Motor neuron (in vitro differentiated cells): Measurements from ENCODE around the gene FAM53A. TPM values are rescaled to one million over a fixed set of nuclear protein-coding genes. Genes with fewer than 3 reads are reported as not detected.
"Not testable (repeated sequence)": the region's sequence is repeated elsewhere in the genome, so short reads cannot be mapped to it uniquely, and the experiment has no call there.

Experiments used
- ATAC-seq, 8 experiments: fragments of 200-7000 bp; cut with Tn5 transposase; replicated peaks in 6 of 8; 2 replicates each; pipeline ENCODE4 v1.8.0; 2021; ENCODE audit warnings: mild to moderate bottlenecking in 8 of 8, moderate library complexity in 8 of 8
- H3K27ac ChIP-seq, 2 donors: fragments of 250-450 bp; sonication (Bioruptor Pico); 2 replicates each; pipeline ENCODE4 v1.9.0; 2021; ENCODE audit warnings: antibody characterized with exemption in 2 of 2, mild to moderate bottlenecking in 2 of 2, moderate library complexity in 1 of 2
- H3K4me1 ChIP-seq, 2 donors: fragments of 250-450 bp; sonication (Bioruptor Pico); replicated peaks in 1 of 2; 2 replicates each; pipeline ENCODE4 v1.6.1; 2021; ENCODE audit warnings: antibody characterized with exemption in 2 of 2, mild to moderate bottlenecking in 2 of 2, moderate library complexity in 1 of 2
- H3K4me3 ChIP-seq, 5 donors: fragments of 250-450 bp; sonication (Bioruptor Pico); 2 replicates each; pipeline ENCODE4 v1.9.0; 2021; ENCODE audit warnings: antibody characterized with exemption in 5 of 5, mild to moderate bottlenecking in 5 of 5, moderate library complexity in 4 of 5
- WGBS, 10 experiments: fragments of 450-650 bp; shearing (Covaris generic); methylation state at CpG; one replicate each; pipeline ENCODE4 v1.0.0; 2022; 5-methylcytosine and 5-hydroxymethylcytosine counted together
- in situ Hi-C, 9 experiments: fragments of 400-800 bp; cut with MboI; loops; one replicate each; pipeline ENCODE4 v1.15.0; 2021; ENCODE audit warnings: low sequenced_read_pairs in 9 of 9, low pct_unique_long_range_greater_than_20kb in 2 of 9; ENCODE audit not compliant: unreplicated experiment in 9 of 9
- total RNA-seq, 8 experiments: library from RNA; unstranded; fragments of 300-600 nt; gene quantifications; 2 replicates each; pipeline versions ENCODE4 v1.2.3 to v1.2.4, GENCODE V29; 2022

The FAM53A gene
- total RNA-seq, 8 experiments from 2014 or later: 0.87 to 7.9 (median 2.1) TPM

GRCh38 chr4:1613099-1613495 is 71.0 kb downstream of the FAM53A start:
- in situ Hi-C loops: no loop called here
- no peak for ATAC-seq
- no peak overlapping the region for H3K4me3 ChIP-seq
- H3K27ac ChIP-seq: no peak overlapping the region
- H3K4me1 ChIP-seq: peaks cover 19% of the 10 kb centered on the region in 2 donors
- 70 to 100% methylated on average over 3 to 4 of the region's 9 CpGs; no CpG with 5 or more reads in 8 of the 10 experiments for WGBS, 10 experiments

- 33 to 100% (median 51%) methylated on average over 1 to 9 of the region's 29 CpGs; no CpG with 5 or more reads in 1 of the 10 experiments for WGBS, 10 experiments
- in situ Hi-C loops: no loop called here
These were observed 71.6 kb downstream of the FAM53A start for GRCh38 chr4:1612278-1613098.

GRCh38 chr4:1611501-1611870 is 72.6 kb downstream of the FAM53A start:
- ATAC-seq: no peak
- Histone ChIP-seq H3K27ac (no peak overlapping the region), H3K4me3 (no peak overlapping the region), H3K4me1 (peaks cover 20 to 25% of the 10 kb centered on the region in 2 donors)
- 49 to 83% (median 73%) methylated on average over 2 to 3 of the region's 9 CpGs; no CpG with 5 or more reads in 6 of the 10 experiments for WGBS, 10 experiments
- in situ Hi-C loops: no loop called here

More at GRCh38 chr4:1612278-1613098, 71.6 kb downstream of the FAM53A start:
- no peak overlapping the region for H3K27ac ChIP-seq
- ATAC-seq: no peak
- H3K4me3 ChIP-seq: no peak overlapping the region
- peaks cover 20 to 25% of the 10 kb centered on the region in 2 donors for H3K4me1 ChIP-seq

- in situ Hi-C loops: no loop called here
These were observed 73.2 kb downstream of the FAM53A start for GRCh38 chr4:1610791-1611500.

GRCh38 chr4:1609901-1610790 is 74.0 kb downstream of the FAM53A start:
- WGBS, 10 experiments: 90 to 100% methylated on average over 2 of the region's 27 CpGs; no CpG with 5 or more reads in 8 of the 10 experiments
- ATAC-seq: no peak
- in situ Hi-C loops: no loop called here
- Histone ChIP-seq H3K4me3 (no peak overlapping the region), H3K27ac (no peak overlapping the region), H3K4me1 (peaks cover 20 to 26% of the 10 kb centered on the region in 2 donors)

More at GRCh38 chr4:1610791-1611500, 73.2 kb downstream of the FAM53A start:
- no peak overlapping the region for H3K27ac ChIP-seq
- WGBS, 10 experiments: 100% methylated on average over 1 of the region's 21 CpGs; no CpG with 5 or more reads in 9 of the 10 experiments
- peaks cover 20 to 25% of the 10 kb centered on the region in 2 donors for H3K4me1 ChIP-seq
- no peak overlapping the region for H3K4me3 ChIP-seq
- no peak for ATAC-seq

- peak in 5 of 8 experiments; percentile 61 to 75 (median 65) for ATAC-seq
- 20 to 65% methylated on average over 3 to 4 of the region's 17 CpGs; no CpG with 5 or more reads in 8 of the 10 experiments for WGBS, 10 experiments
- peaks cover 25 to 31% of the 10 kb centered on the region in 2 donors for H3K4me1 ChIP-seq
- in situ Hi-C loops: no loop called here
- H3K27ac ChIP-seq: peak overlapping the region; percentile 48 to 88
- no peak overlapping the region for H3K4me3 ChIP-seq
These were observed 75.2 kb downstream of the FAM53A start for GRCh38 chr4:1608821-1609500.

- in situ Hi-C loops: no loop called here
- ATAC-seq: peak in 5 of 8 experiments; percentile 68 to 81 (median 71)
- 40 to 79% methylated on average over 4 of the region's 24 CpGs; no CpG with 5 or more reads in 8 of the 10 experiments for WGBS, 10 experiments
- Histone ChIP-seq H3K4me1 (peaks cover 32 to 36% of the 10 kb centered on the region in 2 donors), H3K27ac (peak overlapping the region; percentile 48 to 88), H3K4me3 (no peak overlapping the region)
These were observed 75.8 kb downstream of the FAM53A start for GRCh38 chr4:1608196-1608820.

GRCh38 chr4:1607436-1608195 is 76.5 kb downstream of the FAM53A start:
- H3K4me1 ChIP-seq: peaks cover 38 to 42% of the 10 kb centered on the region in 2 donors
- in situ Hi-C loops, H3K4me3 ChIP-seq, ATAC-seq: not testable (repeated sequence)
- peak overlapping the region; percentile 48 to 88 for H3K27ac ChIP-seq
- 54 to 100% (median 86%) methylated on average over 2 to 10 of the region's 23 CpGs; no CpG with 5 or more reads in 2 of the 10 experiments for WGBS, 10 experiments

GRCh38 chr4:1604706-1605205 is 79.4 kb downstream of the FAM53A start:
- ATAC-seq: peak in 5 of 8 experiments; percentile 11 to 41 (median 30)
- no CpG with 5 or more reads among the region's 19 CpGs for WGBS, 10 experiments
- Histone ChIP-seq H3K4me3 (no peak overlapping the region), H3K27ac (no peak overlapping the region), H3K4me1 (peaks cover 50 to 63% of the 10 kb centered on the region in 2 donors)
- in situ Hi-C loops: no loop called here

- in situ Hi-C loops: no loop called here
- WGBS, 10 experiments: 90% methylated on average over 2 of the region's 23 CpGs; no CpG with 5 or more reads in 9 of the 10 experiments
- peak; percentile 28 to 96 (median 48) for ATAC-seq
- H3K4me3 ChIP-seq: no peak overlapping the region
- peaks cover 54 to 62% of the 10 kb centered on the region in 2 donors for H3K4me1 ChIP-seq
- peak overlapping the region in 1 of 2 donors; percentile 24 for H3K27ac ChIP-seq
These were observed 79.9 kb downstream of the FAM53A start for GRCh38 chr4:1604181-1604705.
